ENCODE measurements around the gene OR5D18.

DNA sequence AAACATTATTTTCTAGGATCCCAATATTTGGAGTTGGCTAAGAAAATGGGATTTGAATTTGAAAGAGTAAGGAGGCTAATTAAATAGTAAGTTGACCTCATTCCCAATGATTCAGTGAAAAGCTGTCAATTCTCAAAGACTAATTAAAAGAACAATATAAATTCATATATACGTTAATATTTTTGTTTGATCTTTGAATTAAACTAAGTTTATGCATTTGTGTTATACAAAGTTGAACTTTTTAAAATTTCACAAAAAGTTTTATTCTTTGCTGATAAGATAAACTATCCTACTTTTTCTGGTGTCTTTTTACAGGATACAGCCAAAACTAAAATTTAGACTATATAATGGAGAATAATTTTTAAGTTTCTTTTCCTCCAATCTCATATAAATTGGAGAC, 8.4 kb upstream of the OR5D18 start, which contains the start of gene OR5L1:
- TF ChIP-seq, protein P1, sequence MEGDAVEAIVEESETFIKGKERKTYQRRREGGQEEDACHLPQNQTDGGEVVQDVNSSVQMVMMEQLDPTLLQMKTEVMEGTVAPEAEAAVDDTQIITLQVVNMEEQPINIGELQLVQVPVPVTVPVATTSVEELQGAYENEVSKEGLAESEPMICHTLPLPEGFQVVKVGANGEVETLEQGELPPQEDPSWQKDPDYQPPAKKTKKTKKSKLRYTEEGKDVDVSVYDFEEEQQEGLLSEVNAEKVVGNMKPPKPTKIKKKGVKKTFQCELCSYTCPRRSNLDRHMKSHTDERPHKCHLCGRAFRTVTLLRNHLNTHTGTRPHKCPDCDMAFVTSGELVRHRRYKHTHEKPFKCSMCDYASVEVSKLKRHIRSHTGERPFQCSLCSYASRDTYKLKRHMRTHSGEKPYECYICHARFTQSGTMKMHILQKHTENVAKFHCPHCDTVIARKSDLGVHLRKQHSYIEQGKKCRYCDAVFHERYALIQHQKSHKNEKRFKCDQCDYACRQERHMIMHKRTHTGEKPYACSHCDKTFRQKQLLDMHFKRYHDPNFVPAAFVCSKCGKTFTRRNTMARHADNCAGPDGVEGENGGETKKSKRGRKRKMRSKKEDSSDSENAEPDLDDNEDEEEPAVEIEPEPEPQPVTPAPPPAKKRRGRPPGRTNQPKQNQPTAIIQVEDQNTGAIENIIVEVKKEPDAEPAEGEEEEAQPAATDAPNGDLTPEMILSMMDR (IDR thresholded peaks at IDR 0.05; ENCODE audit: low read depth, low read length), result no peak
- TF ChIP-seq EZH2phosphoT487 (IDR thresholded peaks at IDR 0.05; ENCODE audit: low read depth), result no peak
